ENCODE results near the gene SHMT1.
A peak's percentile ranks its signal among the peaks of the same experiment; 100 is the strongest.
"Not testable (repeated sequence)": the region's sequence is repeated elsewhere in the genome, so short reads cannot be mapped to it uniquely, and the experiment has no call there.

The SHMT1 gene

DNA sequence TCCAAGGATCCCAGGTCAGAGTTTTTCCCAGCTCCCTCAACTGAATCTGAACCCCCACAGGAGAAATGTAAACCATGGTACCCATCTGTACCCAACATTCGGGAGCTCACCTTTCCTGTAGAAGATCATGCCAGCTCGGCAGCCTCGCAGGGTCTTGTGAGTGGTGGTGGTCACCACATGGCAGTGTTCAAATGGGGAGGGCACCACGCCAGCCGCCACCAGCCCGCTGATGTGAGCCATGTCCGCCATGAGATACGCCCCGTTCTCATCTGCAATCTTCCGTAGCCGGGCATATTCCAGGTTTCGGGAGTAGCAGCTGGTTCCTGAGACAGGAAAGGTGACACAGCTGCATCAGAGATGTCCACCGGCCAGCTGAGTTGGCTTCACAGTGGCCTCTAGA, 23.4 kb downstream of the SHMT1 start:
- TF ChIP-seq, protein P1, sequence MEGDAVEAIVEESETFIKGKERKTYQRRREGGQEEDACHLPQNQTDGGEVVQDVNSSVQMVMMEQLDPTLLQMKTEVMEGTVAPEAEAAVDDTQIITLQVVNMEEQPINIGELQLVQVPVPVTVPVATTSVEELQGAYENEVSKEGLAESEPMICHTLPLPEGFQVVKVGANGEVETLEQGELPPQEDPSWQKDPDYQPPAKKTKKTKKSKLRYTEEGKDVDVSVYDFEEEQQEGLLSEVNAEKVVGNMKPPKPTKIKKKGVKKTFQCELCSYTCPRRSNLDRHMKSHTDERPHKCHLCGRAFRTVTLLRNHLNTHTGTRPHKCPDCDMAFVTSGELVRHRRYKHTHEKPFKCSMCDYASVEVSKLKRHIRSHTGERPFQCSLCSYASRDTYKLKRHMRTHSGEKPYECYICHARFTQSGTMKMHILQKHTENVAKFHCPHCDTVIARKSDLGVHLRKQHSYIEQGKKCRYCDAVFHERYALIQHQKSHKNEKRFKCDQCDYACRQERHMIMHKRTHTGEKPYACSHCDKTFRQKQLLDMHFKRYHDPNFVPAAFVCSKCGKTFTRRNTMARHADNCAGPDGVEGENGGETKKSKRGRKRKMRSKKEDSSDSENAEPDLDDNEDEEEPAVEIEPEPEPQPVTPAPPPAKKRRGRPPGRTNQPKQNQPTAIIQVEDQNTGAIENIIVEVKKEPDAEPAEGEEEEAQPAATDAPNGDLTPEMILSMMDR (IDR thresholded peaks at IDR 0.05; ENCODE audit: low read depth, low read length) = no peak
- no peak for DNase-seq (ENCODE audit: low read depth in 2 of 2)
- H3K4me3 ChIP-seq (replicated peaks in 1 of 2; ENCODE audit: low read depth in 2 of 2, low read length in 2 of 2) = no peak overlapping the region

DNA sequence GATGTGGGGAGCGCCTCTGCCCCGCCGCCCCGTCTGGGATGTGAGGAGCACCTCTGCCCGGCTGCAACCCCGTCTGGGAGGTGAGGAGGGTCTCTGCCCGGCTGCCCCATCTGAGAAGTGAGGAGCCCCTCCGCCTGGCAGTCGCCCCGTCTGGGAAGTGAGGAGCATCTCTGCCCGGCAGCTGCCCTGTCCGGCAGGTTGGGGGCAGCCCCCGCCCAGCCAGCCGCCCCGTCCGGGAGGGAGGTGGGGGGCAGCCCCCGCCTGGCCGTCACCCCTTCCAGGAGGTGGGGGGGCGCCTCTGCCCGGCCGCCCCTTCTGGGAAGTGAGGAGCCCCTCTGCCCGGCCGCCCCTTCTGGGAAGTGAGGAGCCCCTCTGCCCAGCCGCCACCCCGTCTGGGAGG, 25.2 kb downstream of the SHMT1 start:
- H3K4me3 ChIP-seq (replicated peaks in 1 of 2; ENCODE audit: low read depth in 2 of 2, low read length in 2 of 2); DNase-seq (ENCODE audit: low read depth in 2 of 2): not testable (repeated sequence)

DNA sequence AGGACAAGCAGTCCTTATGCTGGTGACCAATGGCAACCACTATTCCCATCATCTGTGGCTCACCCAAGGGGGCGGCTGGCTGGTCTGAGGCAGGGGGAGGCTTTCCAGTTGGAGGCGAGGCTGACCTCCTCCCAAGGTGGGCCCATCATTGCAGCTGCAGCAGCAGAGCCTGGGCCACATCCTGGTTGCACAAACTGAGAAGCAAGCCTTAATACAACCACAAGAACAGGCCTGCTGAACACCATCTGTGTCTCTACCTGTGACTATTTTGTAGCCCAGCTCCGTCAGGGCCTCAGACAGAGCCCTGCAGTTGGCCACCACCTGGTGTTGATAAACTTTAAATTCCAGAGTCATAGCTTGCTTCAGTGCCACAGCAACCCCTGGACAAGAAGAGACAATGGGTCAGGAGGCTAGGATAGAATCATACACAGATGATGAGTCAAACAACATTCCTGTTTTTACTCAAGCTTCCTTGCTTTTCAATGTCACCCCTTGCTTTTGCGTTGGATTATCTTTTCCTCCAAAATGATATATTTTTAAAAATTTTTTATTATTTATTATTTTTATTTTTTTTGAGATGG, 30.4 kb downstream of the SHMT1 start:
- peak in 1 of 2 donors; percentile 9 for DNase-seq (ENCODE audit: low read depth in 2 of 2)
- H3K4me3 ChIP-seq (replicated peaks in 1 of 2; ENCODE audit: low read depth in 2 of 2, low read length in 2 of 2) = no peak overlapping the region
- TF ChIP-seq, protein P1 (IDR thresholded peaks at IDR 0.05; ENCODE audit: low read depth, low read length) = no peak

DNA sequence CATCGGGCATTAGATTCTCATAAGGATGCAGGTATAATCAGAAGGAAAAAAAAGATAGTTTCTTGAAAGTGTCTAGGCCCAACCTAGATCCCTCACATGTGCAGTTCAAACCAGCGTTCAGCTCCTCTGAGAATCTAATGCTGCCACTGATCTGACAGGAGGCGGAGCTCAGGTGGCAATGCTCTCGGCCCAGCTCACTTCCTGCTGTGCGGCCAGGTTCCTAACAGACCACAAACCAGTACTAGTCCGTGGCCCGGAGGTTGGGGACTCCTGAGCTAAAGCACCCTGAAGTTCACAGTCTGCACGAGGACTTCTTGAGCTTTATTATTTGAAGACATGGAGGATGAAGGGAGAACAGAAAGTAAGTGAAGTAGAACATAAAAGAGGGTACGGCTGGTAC, 31.5 kb downstream of the SHMT1 start:
- no peak overlapping the region for H3K4me3 ChIP-seq (replicated peaks in 1 of 2; ENCODE audit: low read depth in 2 of 2, low read length in 2 of 2)
- TF ChIP-seq, protein P1 (IDR thresholded peaks at IDR 0.05; ENCODE audit: low read depth, low read length) = no peak
- no peak for DNase-seq (ENCODE audit: low read depth in 2 of 2)

DNA sequence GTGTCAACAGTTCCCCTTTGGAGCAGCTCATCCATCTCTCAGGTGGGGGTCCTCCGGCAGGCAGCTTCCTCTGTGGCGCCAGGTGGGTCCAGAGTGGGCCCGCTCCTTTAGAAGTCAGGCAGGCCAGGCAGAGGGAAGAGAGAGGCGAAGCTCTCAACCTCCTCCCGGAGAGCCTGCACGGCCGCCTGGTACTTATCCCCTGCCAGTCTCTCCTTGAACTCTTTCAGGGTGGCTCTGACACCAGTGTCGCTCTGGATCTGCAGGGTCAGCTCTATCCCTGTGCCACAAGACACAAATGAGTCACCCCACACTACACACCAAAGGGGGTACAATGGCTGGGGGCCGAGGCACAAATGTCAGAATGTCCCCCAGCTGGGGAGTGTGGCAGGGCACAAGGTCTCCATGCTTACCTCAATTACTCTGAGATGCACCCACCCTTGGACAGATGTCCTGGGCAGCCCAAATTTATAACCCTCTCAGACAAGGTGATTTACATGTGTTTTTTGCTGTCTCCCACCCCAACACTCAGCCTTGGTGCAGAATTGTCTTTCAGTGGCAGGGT, 34.6 kb downstream of the SHMT1 start:
- no peak overlapping the region for H3K4me3 ChIP-seq (replicated peaks in 1 of 2; ENCODE audit: low read depth in 2 of 2, low read length in 2 of 2)
- TF ChIP-seq, protein P1 (IDR thresholded peaks at IDR 0.05; ENCODE audit: low read depth, low read length) = no peak
- no peak for DNase-seq (ENCODE audit: low read depth in 2 of 2)

DNA sequence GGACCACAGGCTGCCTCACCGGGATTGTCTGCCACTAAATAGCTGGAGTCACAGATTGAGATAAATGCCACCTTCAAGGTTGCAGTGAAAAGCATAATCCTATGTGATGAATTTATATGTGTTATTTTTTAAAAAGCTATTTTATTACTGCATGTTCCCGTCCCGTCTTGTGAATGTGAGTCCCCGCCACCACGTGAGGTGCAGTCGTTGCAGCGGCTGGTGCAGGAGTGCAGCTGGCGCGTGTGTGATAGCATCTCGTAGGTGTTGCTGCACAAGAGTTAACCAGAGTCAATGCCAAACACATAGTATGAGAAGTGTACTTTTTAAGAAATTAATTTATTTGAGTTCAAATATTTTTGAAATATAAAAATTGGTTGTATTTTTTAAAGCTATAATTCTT, 35.8 kb downstream of the SHMT1 start:
- TF ChIP-seq, protein P1 (IDR thresholded peaks at IDR 0.05; ENCODE audit: low read depth, low read length) = no peak
- H3K4me3 ChIP-seq (replicated peaks in 1 of 2; ENCODE audit: low read depth in 2 of 2, low read length in 2 of 2) = no peak overlapping the region
- no peak for DNase-seq (ENCODE audit: low read depth in 2 of 2)

DNA sequence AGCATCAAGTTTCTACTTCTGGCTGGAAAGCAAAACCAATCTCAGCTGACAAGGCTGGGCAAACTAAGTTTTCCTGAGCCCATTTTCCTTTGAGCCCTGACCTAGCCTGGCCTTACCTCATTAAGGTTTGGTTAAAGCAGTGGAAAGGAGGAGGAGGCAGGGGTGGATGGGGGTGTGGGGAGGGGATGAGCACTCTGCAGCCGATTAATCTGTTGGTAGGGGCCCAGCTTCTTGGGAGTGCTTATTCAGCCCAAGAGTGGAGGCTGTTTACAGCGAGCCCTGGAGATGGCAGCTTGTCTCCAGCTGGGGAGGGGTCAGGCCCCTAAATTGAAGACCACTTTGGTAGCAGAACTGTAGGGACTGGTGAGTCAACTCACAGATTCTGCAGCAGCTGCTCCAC, 36.3 kb downstream of the SHMT1 start:
- TF ChIP-seq, protein P1 (IDR thresholded peaks at IDR 0.05; ENCODE audit: low read depth, low read length) = no peak
- no peak overlapping the region for H3K4me3 ChIP-seq (replicated peaks in 1 of 2; ENCODE audit: low read depth in 2 of 2, low read length in 2 of 2)
- no peak for DNase-seq (ENCODE audit: low read depth in 2 of 2)

Data from cardiac fibroblast (primary cell).